Fibroblast of upper back skin (primary cell): Measurements from ENCODE around the gene NRXN3.
"Not testable (repeated sequence)": the region's sequence is repeated elsewhere in the genome, so short reads cannot be mapped to it uniquely, and the experiment has no call there.

Experiments used
- DNase-seq: peaks from one replicate; pipeline ENCODE4 v3.0.0-alpha.2; 2013

The NRXN3 gene

GRCh38 chr14:78501909-78502308, 331.7 kb downstream of the NRXN3 start:
- no peak for DNase-seq

- DNase-seq, result no peak
Observed at GRCh38 chr14:78508023-78508422, 337.9 kb downstream of the NRXN3 start.

DNA sequence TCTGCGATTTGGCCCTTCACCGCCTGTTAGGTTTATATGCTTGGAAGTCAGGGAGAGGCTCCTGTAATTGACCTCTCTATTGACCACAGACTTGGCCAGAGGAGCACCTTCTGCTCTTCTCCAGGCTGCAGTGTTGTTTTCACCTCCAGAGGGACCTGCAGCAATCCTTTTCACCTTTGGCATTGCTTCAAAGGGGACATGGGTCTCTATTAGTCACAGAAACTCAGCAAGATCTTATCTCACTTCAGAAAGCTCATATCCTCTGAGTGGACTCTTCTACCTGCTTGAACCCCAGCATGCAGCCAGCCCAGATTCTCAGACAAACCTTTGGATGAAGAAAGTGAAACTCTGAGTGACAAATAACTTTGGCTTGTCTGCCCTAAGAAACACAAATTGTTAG, 339.3 kb downstream of the NRXN3 start:
- DNase-seq, result no peak

DNA sequence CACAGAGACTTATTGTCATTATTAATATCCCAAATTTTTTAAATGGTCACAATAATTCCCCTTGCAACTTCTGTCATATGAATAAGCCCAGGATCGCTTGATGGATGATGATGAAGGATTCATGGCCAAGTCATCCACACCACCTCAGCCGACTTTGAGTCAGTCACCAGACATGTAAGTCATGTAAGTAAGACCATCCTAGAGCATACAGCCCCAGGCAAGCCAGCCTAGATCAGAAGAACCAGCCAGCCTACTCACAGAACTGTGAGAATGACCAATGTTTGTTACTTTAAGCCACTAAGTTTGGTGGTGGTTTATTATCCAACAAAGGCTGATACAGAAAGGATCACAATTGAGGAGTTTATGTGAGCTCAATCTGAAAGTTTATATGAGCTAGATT, 341.8 kb downstream of the NRXN3 start:
- DNase-seq, result no peak

- DNase-seq, result peak; percentile 3
Observed at GRCh38 chr14:78519863-78520262, 349.7 kb downstream of the NRXN3 start.

DNA sequence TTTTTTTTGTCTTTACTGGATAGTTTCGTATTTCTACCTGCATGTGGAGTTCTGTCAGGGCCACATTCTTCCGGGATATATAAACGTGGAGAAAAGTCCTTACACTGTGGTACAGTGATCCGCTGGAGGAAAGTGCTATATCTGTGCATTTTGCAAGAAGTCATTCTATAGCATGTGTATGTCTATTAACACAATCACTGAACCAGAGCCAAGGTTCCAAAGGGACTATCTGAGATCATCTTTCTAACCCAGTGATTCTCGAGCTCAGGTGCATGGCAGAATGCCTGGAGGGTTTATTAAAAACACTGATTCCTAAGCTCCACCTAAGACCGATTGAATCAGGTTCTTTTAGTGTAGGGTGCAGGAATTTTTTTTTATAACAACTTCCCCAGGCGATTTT, 354.0 kb downstream of the NRXN3 start:
- DNase-seq, result no peak

DNA sequence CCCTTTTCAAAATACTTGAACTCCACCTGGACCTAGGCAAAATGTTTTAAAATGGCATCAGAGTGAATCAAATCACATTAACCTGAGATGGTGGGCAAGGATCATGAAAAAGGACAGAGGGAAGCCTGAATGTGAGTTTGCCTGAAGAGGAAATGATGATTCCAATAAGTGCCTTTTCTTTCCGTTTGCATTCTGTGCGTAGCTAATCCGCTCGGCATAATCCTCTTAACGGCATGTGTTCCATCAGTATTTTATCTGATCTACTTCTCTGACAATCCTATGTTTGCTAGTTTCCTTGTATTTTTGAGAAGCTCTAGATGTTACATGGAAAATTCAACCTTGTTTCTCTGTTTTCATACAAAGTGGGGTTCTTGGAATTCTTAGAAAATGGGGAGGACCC, 354.6 kb downstream of the NRXN3 start:
- DNase-seq, result no peak

DNA sequence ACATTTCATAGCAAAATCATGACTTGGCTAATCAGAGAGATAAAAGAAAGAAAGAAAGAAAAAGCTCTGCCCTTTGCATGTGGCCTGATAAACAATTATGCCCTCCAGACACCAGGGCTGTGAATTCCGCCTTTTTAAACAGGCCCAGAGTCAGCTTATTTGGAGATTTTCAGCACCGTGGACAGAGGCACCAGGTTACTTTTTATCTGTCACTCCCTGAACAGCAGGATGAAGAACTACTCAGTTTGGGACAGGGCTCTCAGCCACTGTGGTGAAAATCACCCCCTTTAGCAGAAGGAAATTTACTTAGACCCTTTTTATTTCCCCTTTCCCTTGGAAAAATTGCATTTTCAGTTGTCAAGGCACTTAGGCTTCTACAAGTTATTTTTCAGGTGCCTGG, 359.9 kb downstream of the NRXN3 start:
- peak; percentile 5 for DNase-seq

DNA sequence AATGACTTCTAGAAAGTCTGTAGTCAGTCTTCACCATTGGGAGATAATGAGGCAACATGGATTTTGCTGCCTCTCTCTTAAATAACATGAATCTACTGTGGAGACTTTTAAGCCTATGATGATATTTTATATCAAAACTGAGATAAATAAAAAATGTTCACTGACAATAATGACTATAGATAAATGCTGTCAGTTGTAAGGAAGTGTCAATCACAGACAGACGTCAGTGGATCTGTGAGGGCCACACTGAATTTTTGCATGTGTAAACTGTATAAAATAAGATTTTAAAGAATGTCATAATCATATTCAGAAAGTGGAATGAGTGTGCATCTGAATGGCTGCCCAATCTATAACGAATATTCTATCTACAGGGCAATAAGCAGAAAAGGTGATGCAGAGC, 364.0 kb downstream of the NRXN3 start:
- no peak for DNase-seq

- no peak for DNase-seq
Observed at GRCh38 chr14:78535041-78535440, 364.9 kb downstream of the NRXN3 start.

DNA sequence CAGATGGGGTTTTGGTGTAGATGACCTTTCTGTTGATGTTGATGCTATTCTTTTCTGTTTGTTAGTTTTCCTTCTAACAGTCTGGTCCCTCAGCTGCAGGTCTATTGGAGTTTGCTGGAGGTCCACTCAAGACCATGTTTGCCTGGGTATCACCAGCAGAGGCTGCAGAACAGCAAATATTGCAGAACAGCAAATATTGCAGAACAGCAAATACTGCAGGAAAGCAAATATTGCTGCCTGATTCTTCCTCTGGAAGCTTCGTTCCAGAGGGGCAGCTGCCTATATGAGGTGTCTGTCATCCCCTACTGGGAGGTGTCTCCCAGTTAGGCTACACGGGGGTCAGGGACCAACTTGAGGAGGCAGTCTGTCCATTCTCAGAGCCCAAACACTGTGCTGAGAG, 371.6 kb downstream of the NRXN3 start:
- DNase-seq, result not testable (repeated sequence)

DNA sequence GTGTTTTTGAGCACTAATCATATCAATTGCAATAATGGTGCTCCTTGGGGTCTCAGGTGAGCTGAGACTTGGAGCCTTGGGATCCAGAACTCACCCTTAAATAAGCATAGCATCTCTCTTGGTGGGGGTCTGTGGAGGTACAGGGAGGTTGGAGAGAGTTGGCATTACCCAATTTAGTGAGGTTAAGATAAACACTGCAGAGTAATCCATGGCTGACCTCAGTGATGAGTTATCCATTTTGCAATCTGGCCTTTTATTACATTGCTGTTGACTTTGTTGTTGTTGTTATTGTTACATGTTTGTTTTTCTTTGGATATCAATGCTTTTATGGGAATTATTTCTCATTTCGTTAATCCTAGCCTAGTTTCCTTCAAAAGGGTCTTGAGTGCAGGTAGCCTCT, 373.3 kb downstream of the NRXN3 start:
- DNase-seq, result no peak

GRCh38 chr14:78561074-78561473, 390.9 kb downstream of the NRXN3 start:
- no peak for DNase-seq

DNA sequence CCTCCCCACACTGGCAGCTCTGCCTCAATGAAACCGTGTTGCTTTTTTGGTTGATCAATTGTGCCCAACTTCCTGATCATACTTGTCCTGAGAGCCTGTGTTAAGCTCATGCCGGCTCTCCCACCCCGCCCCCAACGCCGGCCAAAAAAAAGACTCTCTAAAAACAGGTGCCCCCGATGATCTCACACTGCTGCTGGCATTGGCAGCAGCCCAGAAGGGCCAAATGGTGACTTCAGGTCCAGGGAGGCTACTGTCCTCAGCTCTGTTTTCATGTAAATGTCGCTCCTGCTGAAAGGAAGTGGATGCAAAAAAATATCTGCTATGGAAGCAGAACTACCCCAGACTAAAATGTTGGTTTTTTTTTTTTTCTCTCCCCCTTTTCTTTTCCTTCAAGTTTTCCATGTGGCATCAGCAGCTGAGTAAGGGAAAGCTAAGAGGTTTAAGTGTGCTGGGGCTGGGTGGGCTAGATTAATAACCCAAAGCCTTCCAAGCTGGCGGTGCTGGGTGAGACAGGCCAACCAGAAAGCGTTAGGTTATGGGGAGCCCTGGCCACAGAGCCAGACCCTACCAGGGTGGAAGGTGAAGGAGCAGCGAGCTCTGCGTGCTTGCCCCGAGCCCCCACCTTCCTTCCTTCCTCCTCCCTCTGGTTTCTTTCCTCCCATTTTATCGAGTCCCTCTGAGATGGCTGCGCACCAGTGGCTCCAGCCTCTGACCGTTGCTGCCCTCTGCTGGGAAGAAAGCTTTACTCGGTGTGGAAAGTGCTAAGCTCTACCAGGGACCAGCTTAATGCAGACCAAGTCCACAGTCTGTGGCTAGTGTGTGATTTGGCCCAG, 396.1 kb downstream of the NRXN3 start:
- peak; percentile 72 for DNase-seq

DNA sequence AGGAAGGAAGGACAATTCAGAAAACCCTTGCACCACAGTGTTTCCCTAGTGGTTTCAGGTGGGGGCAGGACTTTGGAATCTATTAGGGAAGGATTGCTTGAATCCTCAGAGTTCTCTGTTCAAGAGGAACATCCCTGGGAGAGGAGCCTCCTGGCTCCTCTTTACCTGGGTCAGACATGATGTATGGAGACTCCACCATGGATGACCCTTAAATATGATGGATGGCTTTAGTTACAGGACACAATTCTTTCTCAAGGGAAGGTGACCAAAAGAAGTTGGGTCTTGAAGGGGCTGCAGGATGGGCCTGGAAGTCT, 396.6 kb downstream of the NRXN3 start:
- no peak for DNase-seq

GRCh38 chr14:78567343-78567742, 397.2 kb downstream of the NRXN3 start:
- DNase-seq, result peak; percentile 13

DNA sequence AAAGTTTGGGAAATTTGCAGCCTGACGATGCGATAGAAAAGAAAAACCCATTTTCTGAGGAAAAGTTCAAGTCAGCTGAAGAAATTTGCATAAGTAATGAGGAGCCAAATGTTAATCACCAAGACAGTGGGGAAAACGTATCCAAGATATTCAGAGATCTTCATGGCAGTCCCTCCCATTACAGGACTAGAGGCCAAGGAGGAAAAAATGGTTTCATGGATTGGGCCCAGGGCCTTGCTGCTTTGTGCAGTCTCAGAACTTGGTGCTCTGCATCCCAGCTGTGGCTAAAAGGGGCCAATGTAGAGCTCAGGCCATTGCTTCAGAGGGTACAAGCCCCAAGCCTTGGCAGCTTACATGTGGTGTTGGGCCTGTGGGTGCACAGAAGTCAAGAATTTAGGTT, 403.6 kb downstream of the NRXN3 start:
- not testable (repeated sequence) for DNase-seq

DNA sequence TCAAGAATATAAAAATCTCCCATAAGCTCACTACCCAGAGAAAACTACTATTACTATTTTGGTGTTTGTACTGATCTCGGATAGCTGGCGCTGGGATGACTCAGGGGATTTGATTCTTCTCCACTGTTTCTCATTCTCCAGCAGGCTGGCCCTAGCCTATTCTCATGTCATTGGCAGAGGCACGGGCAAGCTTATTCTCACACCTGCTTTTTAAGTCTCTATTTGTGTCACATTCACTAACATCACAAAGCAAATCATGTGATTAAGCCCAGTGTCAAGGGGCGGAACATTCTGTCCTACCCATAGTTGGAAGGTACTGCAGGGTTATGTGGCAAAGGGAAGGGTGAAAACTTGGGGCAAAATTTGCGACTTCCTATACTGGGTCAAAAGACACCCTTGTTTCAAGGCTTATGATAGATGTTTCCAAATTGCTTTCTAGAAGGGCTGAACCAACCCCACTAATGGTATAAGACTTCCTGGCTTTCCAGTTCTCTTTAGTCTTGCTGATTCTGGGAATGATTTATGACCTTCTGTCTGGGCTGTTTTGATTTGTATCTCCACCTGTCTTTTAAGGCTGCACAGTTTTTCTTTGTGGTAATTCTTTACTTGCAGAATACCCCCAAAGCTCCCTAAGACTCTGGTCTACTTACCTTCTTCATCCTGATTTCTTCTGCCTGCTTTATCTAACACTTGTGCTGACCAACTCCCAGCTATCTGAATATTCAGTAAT, 406.4 kb downstream of the NRXN3 start:
- no peak for DNase-seq

DNA sequence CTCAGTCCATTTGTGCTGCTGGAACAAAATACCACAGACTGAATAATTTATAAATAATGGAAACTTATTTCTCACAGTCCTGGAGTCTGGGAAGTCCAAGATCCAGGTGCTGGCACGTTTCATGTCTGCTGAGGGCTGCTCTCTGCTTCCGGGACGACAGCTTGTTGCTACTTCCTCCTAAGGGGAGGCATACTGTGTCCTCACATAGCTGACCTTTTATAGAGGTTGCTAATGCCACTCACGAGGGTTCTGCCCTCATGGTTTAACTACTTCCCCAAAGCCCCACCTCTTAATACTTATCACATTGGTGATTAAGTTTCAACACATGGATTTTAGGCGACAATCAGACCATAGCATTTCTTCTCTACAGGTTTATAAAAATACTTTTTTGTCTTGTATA, 411.1 kb downstream of the NRXN3 start:
- no peak for DNase-seq

GRCh38 chr14:78586681-78587080, 416.5 kb downstream of the NRXN3 start:
- no peak for DNase-seq

DNA sequence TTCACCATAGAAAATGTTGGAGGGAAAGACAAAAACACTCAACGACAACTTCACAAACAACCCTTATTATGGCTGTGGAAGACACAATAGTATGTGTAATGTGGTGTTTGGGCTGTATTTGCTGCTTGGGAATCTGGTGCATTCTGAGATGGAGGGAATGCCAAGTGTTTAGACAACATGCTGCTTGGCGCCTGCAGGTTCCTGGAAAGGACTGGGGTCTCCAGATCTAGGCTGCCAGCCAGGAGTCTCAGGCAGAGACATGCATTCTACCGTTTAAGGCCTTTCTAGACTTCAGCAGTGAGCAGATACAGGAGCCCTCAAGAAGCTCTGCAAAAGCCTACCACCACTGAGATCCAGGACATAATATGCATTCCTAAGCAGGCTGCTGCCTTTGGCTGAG, 418.7 kb downstream of the NRXN3 start:
- DNase-seq, result no peak

- DNase-seq, result no peak
Observed at GRCh38 chr14:78592616-78593219, 422.5 kb downstream of the NRXN3 start.

GRCh38 chr14:78593949-78594348, 423.8 kb downstream of the NRXN3 start:
- DNase-seq, result no peak

- no peak for DNase-seq
Observed at GRCh38 chr14:78595797-78596196, 425.6 kb downstream of the NRXN3 start.
